ENCODE measurements around the gene ATAD5.
A peak's percentile ranks its signal among the peaks of the same experiment; 100 is the strongest.
"Not testable (repeated sequence)": the region's sequence is repeated elsewhere in the genome, so short reads cannot be mapped to it uniquely, and the experiment has no call there.

The ATAD5 gene, protein sequence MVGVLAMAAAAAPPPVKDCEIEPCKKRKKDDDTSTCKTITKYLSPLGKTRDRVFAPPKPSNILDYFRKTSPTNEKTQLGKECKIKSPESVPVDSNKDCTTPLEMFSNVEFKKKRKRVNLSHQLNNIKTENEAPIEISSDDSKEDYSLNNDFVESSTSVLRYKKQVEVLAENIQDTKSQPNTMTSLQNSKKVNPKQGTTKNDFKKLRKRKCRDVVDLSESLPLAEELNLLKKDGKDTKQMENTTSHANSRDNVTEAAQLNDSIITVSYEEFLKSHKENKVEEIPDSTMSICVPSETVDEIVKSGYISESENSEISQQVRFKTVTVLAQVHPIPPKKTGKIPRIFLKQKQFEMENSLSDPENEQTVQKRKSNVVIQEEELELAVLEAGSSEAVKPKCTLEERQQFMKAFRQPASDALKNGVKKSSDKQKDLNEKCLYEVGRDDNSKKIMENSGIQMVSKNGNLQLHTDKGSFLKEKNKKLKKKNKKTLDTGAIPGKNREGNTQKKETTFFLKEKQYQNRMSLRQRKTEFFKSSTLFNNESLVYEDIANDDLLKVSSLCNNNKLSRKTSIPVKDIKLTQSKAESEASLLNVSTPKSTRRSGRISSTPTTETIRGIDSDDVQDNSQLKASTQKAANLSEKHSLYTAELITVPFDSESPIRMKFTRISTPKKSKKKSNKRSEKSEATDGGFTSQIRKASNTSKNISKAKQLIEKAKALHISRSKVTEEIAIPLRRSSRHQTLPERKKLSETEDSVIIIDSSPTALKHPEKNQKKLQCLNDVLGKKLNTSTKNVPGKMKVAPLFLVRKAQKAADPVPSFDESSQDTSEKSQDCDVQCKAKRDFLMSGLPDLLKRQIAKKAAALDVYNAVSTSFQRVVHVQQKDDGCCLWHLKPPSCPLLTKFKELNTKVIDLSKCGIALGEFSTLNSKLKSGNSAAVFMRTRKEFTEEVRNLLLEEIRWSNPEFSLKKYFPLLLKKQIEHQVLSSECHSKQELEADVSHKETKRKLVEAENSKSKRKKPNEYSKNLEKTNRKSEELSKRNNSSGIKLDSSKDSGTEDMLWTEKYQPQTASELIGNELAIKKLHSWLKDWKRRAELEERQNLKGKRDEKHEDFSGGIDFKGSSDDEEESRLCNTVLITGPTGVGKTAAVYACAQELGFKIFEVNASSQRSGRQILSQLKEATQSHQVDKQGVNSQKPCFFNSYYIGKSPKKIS (N-terminal part only)

DNA sequence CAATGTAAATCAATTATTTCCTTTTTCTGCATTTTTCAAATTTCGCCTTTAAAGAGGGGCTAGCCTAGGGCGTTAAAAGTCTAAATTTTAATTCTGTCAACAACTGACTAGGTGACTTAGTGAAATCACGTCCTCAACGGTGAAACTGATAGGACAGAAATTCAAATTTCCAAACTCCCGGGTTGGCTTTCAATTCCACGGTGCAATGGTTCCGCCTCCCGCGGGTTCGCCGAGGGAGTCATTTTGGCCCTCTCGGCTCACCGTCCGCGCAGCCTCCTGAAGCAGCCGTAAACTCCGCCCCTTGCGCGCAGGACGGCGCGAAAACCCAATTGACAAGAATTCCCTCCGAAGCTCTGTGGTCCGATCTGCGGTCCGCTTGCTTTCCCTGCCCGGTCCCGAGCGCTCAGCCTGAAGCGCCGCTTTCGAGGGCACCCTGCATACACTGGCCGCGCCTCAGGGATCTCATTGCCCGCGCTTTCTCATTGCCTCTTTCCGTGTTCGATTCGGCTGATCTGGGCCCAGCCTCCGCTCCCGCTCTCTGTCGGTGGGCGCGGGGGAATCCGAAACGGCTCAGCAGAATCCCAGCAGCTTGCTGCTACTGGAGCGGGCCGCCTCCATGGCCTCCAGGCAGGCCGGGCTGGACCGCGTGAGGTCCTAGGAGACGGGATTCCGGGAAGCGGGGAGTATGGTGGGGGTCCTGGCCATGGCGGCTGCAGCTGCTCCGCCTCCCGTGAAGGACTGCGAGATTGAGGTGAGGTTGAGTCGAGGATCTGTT lies at the start of gene ATAD5:
Gene ATAD5, plus strand, starts transcription at position 304 of the 775 bp plus-strand sequence. Its CDS starts 382 bp downstream, at position 686.
- peak; percentile 79 to 87 for DNase-seq

DNA sequence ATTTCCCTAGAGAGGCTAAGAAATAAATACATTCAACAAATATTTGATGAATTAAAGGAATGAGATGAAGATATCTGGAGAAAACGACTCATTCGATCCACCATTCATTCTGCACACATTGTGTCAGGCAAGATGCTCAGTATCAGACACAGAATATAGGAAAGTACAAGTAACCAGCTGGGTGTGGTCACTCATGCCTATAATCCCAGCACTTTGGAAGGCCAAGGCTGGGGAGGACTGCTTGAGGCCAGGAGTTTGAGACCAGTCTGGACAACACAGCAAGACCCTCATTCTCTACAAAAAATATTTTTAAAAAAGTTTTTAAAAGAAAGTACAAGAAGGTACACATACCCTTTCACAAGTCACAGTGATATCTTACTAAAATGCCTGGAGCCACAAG lies 49.6 kb upstream of the ATAD5 start:
- no peak for DNase-seq

DNA sequence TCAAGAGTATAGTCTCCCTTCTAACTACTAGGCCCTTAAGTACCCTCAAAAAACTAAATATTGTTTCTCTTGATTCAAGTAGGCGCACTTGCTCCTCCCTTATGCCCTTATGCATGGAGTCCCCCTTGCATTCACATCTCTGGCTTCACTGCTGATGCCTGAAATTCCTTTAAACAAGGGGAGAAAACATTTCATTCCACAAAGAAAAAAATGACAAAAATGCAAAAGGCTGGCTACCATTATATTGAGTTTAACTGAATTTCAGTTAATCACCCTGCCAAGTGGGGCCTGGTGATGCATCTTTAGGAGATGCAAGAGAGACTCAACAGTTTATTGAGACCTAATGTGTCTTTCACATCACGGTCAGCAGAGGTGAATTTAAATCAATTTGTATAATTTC lies 42.8 kb upstream of the ATAD5 start:
- no peak for DNase-seq

DNA sequence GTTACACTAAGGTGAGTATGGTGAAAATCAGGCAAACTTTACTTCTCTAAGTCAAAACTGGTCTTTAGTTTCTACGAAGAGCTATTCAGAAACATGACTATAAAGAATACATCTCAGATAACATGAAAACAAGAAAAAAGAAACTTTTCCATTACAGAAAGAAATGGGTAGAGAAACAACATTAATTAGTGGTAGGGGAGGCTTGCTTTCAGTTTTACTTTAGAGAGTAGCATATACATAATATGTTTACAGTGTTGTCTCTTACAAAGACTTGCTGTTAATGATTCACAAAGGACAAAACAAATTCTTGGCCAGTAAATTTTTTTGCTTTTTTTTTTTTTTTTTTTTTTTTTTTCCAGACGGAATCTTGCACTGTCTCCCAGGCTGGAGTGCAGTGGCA lies 41.5 kb upstream of the ATAD5 start:
- no peak for DNase-seq

DNA sequence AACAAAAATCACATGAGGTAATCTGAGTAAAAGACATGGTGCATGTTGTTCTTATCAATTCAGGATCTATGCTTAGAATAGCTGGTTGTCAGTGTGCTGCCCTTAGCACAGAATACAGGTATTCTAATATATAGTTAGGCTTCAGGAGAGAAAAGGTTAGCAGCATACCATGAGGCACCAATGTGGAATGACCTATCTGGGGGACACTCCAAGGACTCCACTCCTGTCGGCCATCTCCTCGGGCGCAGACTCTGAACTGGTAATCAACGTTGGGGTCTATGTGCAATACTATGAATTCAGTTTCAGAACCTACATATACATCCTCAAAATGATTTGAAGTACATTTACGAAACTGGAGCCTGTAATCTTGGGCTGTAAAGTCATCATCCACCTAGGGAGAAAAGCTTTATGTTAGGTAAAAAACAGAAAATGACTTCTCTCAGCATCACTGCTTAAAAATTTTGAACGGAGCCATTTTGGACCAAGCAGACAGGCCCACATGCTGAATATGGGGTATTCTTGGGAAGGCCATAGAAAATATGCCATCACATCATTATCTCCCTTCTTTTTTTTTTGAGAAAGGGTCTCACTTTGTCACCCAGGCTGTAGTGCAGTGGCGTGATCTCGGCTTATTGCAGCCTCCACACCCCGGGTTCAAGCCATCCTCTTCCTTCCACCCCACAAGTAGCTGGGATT lies 38.3 kb upstream of the ATAD5 start:
- no peak for DNase-seq

DNA sequence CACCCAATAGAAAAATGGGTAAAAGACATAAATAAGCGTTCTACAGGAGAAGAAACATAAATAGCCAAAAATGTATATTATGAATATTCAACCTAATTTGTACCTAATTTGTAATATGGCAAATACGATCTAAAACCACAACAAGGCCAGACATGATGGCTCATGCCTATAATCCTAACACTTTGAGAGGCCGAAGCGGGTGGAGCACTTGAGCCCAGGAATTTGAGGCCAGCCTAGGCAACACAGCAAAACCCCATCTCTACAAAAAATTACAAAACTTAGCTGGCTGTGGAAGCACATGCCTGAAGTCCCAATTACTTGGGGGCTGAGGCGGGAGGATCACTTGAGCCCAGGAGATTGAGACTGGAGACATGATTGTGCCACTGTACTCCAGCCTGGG lies 37.4 kb upstream of the ATAD5 start:
- no peak for DNase-seq

DNA sequence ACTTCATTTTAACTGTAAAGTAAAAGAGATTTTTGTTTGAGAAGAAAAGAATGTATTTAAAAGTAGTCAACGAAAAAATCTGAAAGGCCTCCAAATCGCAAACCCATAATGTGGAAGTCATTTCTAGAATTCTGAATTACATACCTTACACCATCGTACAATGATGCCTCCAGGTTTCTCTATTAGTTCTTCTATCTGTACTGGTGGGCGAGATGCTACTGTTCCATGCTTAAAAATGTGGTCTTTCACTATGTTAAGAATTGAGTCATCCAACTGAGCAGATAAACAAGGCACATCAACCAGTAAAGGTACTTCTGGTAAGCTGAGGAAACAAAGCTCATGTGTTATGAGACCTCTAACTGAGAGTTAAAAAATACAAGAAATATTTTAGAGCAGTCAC lies 35.8 kb upstream of the ATAD5 start:
- no peak for DNase-seq

DNA sequence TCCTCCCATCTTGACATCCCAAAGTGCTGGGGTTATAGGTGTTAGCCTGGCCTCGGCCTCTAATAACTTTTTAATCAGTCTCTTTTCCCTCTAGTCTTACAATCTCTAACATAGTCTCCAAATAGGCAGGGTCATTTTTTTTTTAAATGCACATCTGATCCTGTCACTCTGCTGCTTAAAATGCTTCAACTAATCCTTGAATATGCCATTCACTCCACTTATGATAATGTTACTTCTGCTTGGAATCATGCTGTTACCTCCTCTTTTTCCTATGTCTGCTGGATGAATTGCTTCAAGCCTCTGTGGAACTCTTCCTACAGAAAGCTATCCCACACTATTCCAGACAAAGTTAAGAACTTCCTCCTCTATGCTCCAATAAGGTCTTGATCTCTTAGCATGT lies 30.1 kb upstream of the ATAD5 start:
- no peak for DNase-seq

DNA sequence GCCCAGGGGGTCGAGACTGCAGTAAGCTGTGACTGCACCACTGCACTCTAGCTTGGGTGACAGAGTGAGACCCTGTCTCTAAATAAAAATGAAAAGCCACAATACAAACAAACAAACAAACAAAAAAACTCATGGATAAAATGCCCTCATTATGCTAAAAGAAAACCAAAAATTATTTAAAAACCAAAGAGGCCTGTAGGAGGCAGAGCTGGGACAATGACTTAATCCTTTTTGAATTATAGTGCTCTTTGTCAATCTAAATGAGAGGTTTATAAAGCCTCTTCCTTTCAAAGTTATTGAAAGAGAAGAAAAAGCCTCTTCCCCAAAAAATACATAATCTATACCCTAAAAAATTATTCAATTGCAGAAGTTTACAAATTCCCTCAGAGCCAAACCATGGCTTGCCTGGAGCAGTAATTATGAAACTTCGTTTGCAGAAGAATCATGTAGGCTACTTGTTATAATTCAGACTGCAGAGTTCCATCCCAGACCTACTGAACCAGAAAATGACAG lies 25.8 kb upstream of the ATAD5 start:
- DNase-seq: no peak

DNA sequence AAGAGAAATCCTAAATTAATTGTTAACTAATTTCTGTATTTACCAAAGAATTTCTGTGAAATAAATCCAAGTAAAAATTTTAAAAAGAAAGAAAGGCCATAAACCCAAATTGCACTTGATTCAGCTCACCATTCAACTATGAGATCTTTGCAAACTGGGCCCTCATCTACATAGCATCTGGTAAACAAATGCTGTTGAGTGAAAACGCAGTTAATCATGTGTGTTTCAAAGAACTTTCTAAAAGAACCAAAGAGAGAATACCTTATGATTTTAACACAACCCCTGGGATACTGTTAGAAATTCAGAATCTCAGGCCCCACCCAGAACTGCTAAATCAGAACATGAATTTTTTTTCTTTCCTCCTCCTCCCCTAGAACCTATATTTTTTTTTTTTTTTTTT lies 23.9 kb upstream of the ATAD5 start:
- no peak for DNase-seq

DNA sequence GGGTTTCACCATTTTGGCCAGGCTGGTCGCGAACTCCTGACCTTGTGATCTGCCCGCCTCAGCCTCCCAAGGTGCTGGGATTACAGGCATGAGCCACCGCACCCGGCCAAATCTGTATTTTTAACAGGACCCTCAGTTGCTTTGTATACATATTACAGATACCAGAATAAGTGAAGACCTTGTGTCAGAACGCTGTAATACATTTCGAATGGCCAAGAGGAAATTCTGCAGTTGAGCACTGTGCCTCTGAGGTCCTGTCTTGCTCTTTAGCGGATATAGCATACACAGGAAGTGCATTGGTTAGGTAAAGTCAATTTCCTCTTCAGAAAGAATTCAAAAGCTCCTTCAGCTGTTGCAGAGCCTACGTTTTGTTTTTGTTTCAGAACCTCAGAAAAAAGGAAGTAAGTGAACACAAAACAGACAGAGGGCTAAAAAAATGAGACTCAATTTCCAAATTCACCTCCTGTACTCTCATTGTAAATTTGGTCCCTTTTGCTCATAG lies 22.9 kb upstream of the ATAD5 start:
- no peak for DNase-seq

DNA sequence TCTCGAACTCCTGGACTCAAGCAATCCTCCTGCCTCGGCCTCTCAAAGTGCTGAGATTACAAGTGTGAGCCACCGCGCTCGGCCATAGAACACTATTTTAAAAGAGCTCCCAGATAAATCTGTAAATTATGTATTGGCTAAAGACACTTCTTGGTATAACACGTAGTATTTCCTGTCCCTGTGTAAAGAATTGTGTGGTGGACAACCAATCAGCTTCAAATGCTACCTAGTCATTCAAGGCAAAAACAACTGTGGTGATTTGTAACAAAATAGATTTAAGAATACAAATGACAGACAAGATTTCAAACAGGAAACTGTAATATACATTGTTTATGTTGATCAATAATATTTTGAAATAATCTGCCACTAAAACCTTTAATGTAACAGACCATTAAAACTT lies 21.9 kb upstream of the ATAD5 start:
- DNase-seq: no peak

DNA sequence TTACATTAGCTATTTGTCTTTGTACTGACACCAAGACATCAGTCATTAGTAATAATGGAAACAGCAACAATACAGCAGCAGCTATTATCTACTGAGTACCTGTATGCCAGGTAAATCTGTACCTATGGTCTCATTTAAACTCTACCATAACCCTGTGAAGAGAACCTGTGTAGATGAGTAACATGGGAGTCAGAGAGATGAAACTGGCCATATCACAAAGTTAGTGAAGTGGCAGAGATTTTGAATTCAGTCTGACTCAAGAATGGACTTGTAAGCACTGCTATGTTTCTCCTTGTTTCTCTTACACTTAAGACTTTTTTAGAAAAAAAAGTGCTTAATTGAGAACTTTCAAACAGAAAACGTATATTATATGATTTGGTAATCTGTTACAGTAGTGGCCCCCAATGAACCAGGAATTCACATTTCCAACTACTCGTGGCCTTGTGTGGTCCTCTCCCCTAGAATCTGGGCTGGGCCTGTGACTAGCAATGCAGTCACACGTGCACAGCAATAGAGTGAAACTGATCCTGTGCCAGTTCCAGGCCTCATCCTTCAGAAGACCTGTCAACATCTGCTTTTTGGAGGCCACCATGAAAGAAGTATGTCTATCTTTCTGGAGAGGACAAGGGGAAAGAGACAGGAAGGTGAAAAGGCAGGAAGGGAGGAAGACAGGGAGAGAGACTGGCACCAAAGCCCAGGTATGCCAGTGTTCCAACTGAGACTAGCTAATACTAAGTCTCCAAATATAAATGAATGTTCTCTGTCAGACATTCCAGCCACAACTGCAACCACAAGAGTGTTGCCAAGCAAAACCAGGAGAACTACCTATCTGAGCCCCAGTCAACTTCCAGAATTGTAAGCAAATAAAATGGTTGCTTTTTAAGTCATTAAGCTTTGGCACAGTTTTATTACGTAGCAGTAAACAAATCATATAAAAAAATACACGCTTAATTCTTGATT lies 19.3 kb upstream of the ATAD5 start:
- DNase-seq: no peak

DNA sequence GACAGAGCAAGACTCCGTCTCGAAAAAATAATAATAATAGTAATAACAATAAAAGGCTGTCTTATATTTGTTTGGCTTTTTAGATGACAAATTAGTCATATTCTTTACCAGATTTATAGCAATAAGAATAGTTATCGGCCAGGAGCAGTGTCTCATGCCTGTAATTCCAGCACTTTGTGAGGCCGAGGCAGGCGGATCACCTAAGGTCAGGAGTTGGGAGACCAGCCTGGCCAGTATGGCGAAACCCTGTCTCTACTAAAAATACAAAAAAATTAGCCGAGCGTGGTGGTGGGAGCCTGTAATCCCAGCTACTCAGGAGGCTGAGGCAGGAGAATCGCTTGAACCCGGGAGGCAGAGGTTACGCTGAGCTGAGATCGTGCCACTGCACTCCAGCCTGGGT lies 17.5 kb upstream of the ATAD5 start:
- not testable (repeated sequence) for DNase-seq

DNA sequence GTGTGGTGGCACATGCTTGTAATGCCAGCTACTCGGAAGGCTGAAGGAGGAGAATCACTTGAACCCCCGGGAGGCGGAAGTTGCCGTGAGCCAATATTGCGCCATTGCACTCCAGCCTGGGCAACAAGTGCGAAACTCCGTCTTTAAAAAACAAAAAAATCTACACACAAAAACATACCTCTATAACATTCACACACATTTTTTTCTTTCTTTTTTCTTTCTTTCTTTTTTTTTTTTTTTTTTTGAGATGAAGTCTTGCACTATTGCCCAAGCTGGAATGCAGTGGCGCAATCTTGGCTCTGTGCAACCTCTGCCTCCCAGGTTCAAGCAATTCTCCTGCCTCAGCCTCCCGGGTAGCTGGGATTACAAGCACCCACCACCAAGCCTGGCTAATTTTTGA lies 16.9 kb upstream of the ATAD5 start:
- not testable (repeated sequence) for DNase-seq

DNA sequence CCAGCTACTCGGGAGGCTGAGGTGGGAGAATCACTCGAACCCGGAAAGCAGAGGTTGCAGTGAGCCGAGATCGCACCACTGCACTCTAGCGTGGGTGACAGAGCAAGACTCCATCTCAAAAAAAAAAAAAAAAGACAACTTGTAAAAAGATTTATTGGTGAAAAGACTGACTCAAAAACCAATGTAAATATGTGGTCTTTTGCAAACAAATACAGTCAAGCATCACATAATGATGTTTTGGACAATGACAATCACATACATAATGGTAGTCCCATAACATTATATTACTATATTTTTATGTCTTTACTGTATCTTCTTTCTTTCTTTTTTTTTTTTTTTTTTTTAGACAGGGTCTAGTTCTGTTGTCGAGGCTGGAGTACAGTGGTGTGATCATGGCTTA lies 15.6 kb upstream of the ATAD5 start:
- DNase-seq: no peak

DNA sequence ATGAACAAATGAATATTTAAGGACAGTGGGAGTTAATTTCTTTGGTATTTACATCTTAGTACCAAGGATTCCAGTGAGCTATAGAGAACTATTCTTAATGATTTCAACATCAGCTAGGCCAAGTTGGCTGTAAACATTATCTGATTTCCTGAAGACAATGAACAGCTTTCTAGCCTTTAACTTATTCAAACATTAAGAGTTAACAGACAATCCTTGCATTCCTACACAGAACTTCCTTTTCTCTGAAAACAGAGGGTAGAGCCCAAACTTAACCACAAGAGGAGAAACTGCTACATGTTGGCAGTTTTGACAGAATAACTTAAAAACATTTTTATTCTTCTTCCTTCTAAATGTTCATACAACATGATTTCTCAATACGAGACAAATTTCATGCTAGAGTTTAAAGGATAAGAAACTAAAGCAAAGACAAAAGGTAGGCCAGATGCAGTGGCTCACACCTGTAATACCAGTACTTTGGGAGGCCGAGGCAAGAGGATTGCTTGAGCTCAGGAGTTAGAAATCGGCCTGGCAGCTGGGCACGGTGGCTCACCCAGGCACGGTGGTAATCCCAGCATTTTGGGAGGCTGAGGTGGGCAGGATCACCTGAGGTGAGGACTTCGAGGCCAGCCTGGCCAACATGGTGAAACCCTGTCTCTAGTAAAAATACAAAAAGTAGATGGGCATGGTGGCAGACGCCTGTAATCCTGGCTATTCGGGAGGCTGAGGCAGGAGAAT lies 11.6 kb upstream of the ATAD5 start:
- DNase-seq: no peak

DNA sequence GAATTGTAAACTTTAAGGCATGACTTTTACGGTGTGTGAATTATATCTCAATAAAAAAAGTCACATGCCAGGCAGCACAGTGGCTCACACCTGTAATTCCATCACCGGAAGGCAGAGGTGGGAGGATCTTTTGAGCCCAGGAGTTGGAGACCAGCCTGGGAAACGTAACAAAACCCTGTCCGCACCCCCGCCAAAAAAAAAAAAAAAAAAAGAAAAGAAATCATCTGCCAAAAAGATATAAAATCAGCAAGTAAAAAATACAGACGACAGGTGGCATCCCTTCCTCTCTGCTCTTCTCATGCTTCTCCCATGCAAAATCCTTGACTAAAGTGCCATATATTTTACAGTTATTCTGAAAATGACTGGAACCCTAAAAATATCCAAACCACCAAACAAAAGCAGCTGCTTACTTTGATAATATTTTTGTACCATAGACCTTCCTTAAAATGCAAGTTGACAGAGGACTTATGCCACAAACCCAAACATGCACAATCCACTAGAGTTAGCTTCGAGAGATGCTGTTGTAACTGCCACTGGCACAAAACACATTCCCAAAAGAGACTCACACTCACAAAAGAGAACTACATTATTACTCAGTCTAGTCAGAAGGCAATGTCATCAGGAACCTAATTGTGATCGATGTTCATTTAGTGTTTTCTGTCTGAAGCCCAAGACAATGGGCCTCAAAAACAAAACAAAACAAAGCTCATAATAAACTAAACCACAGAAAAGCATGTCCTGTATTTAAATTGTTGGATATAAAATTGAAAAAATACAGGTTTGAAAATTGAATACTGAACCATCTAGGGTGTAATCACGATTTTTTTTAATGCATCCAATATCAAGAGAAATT lies 9.7 kb upstream of the ATAD5 start:
- no peak for DNase-seq

DNA sequence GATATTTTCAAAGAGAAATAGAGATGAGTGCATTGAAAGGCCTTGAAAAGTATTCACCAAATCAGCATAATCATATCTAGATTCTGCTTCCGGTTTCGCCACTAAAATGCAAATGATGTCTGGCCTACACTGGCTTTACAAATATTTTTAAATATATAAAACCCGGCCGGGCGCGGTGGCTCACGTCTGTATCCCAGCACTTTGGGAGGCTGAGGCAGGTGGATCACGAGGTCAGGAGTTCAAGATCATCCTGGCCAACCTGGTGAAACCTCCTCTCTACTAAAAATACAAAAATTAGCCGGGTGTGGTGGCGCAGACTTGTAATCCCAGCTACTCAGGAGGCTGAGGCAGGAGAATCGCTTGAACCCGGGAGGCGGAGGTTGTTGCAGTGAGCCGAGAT lies 8.8 kb upstream of the ATAD5 start:
- DNase-seq: not testable (repeated sequence)
